GM23338 (cell line): ENCODE measurements around the gene MIF. TPM values are rescaled to one million over a fixed set of nuclear protein-coding genes. Genes with fewer than 3 reads are reported as not detected.

Source experiments
- ATAC-seq: fragments of 200-7000 bp; cut with Tn5 transposase; 3 replicates; pipeline ENCODE4 v1.9.1; 2020
- DNase-seq: peaks from one replicate; pipeline ENCODE4 v3.0.0-alpha.2; 2015; ENCODE audit warnings: low spot score
- H2AFZ ChIP-seq: fragments of 200-600 bp; sonication (generic); 2 replicates; pipeline ENCODE4 v1.8.0; 2016; ENCODE audit warnings: antibody characterized with exemption, mild to moderate bottlenecking, moderate library complexity
- H3F3A ChIP-seq: fragments of 200-600 bp; sonication (generic); replicated peaks from 2 replicates; pipeline ENCODE4 v1.8.0; 2017; ENCODE audit warnings: antibody characterized with exemption, mixed run types, low read depth
- H3K27ac ChIP-seq: fragments of 200-600 bp; sonication (generic); 2 replicates; pipeline ENCODE4 v1.6.1; 2016; ENCODE audit warnings: low read depth
- H3K27me3 ChIP-seq: fragments of 200-600 bp; sonication (generic); 2 replicates; pipeline ENCODE4 v1.8.0; 2016; ENCODE audit warnings: mild to moderate bottlenecking, mixed run types, moderate library complexity; ENCODE audit not compliant: insufficient read depth
- H3K36me3 ChIP-seq: fragments of 200-600 bp; sonication (generic); 2 replicates; pipeline ENCODE4 v1.8.0; 2016; ENCODE audit warnings: mild to moderate bottlenecking; ENCODE audit not compliant: insufficient read depth
- H3K4me1 ChIP-seq: fragments of 200-600 bp; sonication (generic); 2 replicates; pipeline ENCODE4 v1.8.0; 2016; ENCODE audit warnings: mild to moderate bottlenecking, moderate library complexity; ENCODE audit not compliant: insufficient read depth
- H3K4me2 ChIP-seq: fragments of 200-600 bp; sonication (generic); 2 replicates; pipeline ENCODE4 v1.7.1; 2017; ENCODE audit warnings: mixed run types
- H3K4me3 ChIP-seq: fragments of 200-600 bp; sonication (generic); 2 replicates; pipeline ENCODE4 v1.6.1; 2016; ENCODE audit warnings: mixed run types
- H3K79me2 ChIP-seq: fragments of 200-600 bp; sonication (generic); replicated peaks from 2 replicates; pipeline ENCODE4 v1.8.0; 2017; ENCODE audit warnings: mild to moderate bottlenecking; ENCODE audit not compliant: insufficient read depth
- H3K9me2 ChIP-seq: fragments of 200-600 bp; sonication (generic); 2 replicates; pipeline ENCODE4 v1.8.0; 2017; ENCODE audit not compliant: insufficient read depth
- H4K20me1 ChIP-seq: fragments of 200-600 bp; sonication (generic); replicated peaks from 2 replicates; pipeline ENCODE4 v1.8.0; 2017; ENCODE audit warnings: mild to moderate bottlenecking; ENCODE audit not compliant: insufficient read depth
- H3K27ac Mint-ChIP-seq: 2 replicates; pipeline ENCODE4 v1.8.0; 2020; ENCODE audit warnings: inconsistent platforms, mild to moderate bottlenecking, moderate library complexity, mixed read lengths
- H3K27me3 Mint-ChIP-seq: 3 replicates; pipeline ENCODE4 v1.8.0; 2022; ENCODE audit warnings: low read depth, mild to moderate bottlenecking, moderate library complexity, mixed read lengths, inconsistent platforms; ENCODE audit not compliant: insufficient read depth, poor library complexity
- H3K36me3 Mint-ChIP-seq: 3 replicates; pipeline ENCODE4 v1.8.0; 2021; ENCODE audit warnings: low read depth, mild to moderate bottlenecking, inconsistent platforms, moderate library complexity, mixed read lengths
- H3K4me1 Mint-ChIP-seq: 3 replicates; pipeline ENCODE4 v1.8.0; 2020; ENCODE audit warnings: mild to moderate bottlenecking, inconsistent platforms, mixed read lengths
- H3K4me3 Mint-ChIP-seq: 3 replicates; pipeline ENCODE4 v1.8.0; 2021; ENCODE audit warnings: moderate library complexity, mild to moderate bottlenecking, inconsistent platforms, mixed read lengths
- H3K9me3 Mint-ChIP-seq: 3 replicates; pipeline ENCODE4 v1.8.0; 2020; ENCODE audit warnings: moderate library complexity, mild to moderate bottlenecking, inconsistent platforms, mixed read lengths
- CREB1 ChIP-seq: fragments of 250-450 bp; sonication (Bioruptor Pico); IDR thresholded peaks from 2 replicates; pipeline ENCODE4 v1.5.0; 2020; ENCODE audit warnings: low read depth, mild to moderate bottlenecking, moderate library complexity
- ETS1 ChIP-seq: IDR thresholded peaks from 2 replicates; pipeline ENCODE4 v1.6.1; 2016; ENCODE audit warnings: antibody characterized with exemption
- EZH2 ChIP-seq: fragments of 200-600 bp; sonication (generic); IDR thresholded peaks from one replicate; pipeline ENCODE4 v1.8.0; 2017; ENCODE audit warnings: antibody characterized with exemption, mild to moderate bottlenecking, low read depth; ENCODE audit not compliant: unreplicated experiment
- JUNB ChIP-seq: IDR thresholded peaks from one replicate; pipeline ENCODE4 v1.6.1; 2016; ENCODE audit warnings: antibody characterized with exemption; ENCODE audit not compliant: unreplicated experiment
- NANOG ChIP-seq: IDR thresholded peaks from 2 replicates; pipeline ENCODE4 v1.6.1; 2016; ENCODE audit warnings: antibody characterized with exemption, borderline replicate concordance
- POLR2AphosphoS5 ChIP-seq: IDR thresholded peaks from 2 replicates; pipeline ENCODE4 v1.6.1; 2016; ENCODE audit warnings: antibody characterized with exemption, low read depth
- STAT1 ChIP-seq: IDR thresholded peaks from one replicate; pipeline ENCODE4 v1.6.1; 2016; ENCODE audit warnings: antibody characterized with exemption; ENCODE audit not compliant: unreplicated experiment
- ZNF114 ChIP-seq: fragments of 250-450 bp; sonication (Bioruptor Pico); IDR thresholded peaks from 2 replicates; pipeline ENCODE4 v1.5.0; 2020; ENCODE audit warnings: mild to moderate bottlenecking, moderate library complexity
- polyA plus RNA-seq: library from polyadenylated mRNA; unstranded; fragments of >200 nt; fragmentation: Nextera tagmentation; extraction: Ambion mirVana; gene quantifications from 2 replicates; pipeline ENCODE4 v1.2.1, GENCODE V29; 2016
- total RNA-seq: library from RNA; depleted of rRNA; stranded (reverse); fragments of >200 nt; shearing (Covaris generic); gene quantifications from 2 replicates; pipeline ENCODE4 v1.2.3, GENCODE V29; 2014

Gene MIF
- total and polyA plus RNA-seq, 2 experiments from 2014 or later, result 800 to 5,205 TPM

- peaks cover 30% of the 10 kb centered on the region for H3K9me3 Mint-ChIP-seq
- TF ChIP-seq CREB1 (CRISPR knock-in tag) (no peak), STAT1 (no peak)
- no peak overlapping the region for H2AFZ ChIP-seq
- no peaks in the 10 kb centered on the region; the same call in 1 of the 2 replicates for H4K20me1 ChIP-seq
- peaks cover 29% of the 10 kb centered on the region for H3K4me1 Mint-ChIP-seq
- H3K9me2 ChIP-seq, result no peaks in the 10 kb centered on the region
- H3K27ac Mint-ChIP-seq, result no peak overlapping the region
- H3K4me2 ChIP-seq, result no peak overlapping the region
- H3K27me3 Mint-ChIP-seq, result peaks cover 35% of the 10 kb centered on the region
- H3K4me3 ChIP-seq, result no peak overlapping the region
- DNase-seq (no peak), ATAC-seq (no peak)
- peaks cover 6% of the 10 kb centered on the region for H3K36me3 ChIP-seq
- H3K27ac ChIP-seq, result no peak overlapping the region
- H3K27me3 ChIP-seq, result no peaks in the 10 kb centered on the region
- peaks cover 43% of the 10 kb centered on the region for H3K36me3 Mint-ChIP-seq
- peaks cover 12% of the 10 kb centered on the region for H3K79me2 ChIP-seq
- H3K4me3 Mint-ChIP-seq, result no peak overlapping the region
- peaks cover 26% of the 10 kb centered on the region for H3F3A ChIP-seq
- H3K4me1 ChIP-seq, result peaks cover 13% of the 10 kb centered on the region; the same call in 1 of the 2 replicates
These were observed 2.5 kb upstream of the MIF start for GRCh38 chr22:23891726-23892125.

GRCh38 chr22:23892130-23892529, 2.1 kb upstream of the MIF start:
- DNase-seq, result no peak
- H3K4me3 Mint-ChIP-seq, result no peak overlapping the region
- Histone ChIP-seq H3K79me2 (peaks cover 12% of the 10 kb centered on the region), H3F3A (peaks cover 28% of the 10 kb centered on the region), H3K9me2 (no peaks in the 10 kb centered on the region), H3K4me2 (no peak overlapping the region), H3K36me3 (peaks cover 6% of the 10 kb centered on the region), H2AFZ (no peak overlapping the region), H3K4me1 (peaks cover 13% of the 10 kb centered on the region; the same call in 1 of the 2 replicates), H3K4me3 (no peak overlapping the region), H4K20me1 (no peaks in the 10 kb centered on the region; the same call in 1 of the 2 replicates), H3K27ac (no peak overlapping the region), H3K27me3 (no peaks in the 10 kb centered on the region)
- peaks cover 32% of the 10 kb centered on the region for H3K4me1 Mint-ChIP-seq
- ATAC-seq, result no peak
- TF ChIP-seq EZH2, result no peak
- TF ChIP-seq STAT1, result no peak
- no peak for TF ChIP-seq POLR2AphosphoS5
- no peak for TF ChIP-seq NANOG
- no peak for TF ChIP-seq ZNF114 (CRISPR knock-in tag)
- H3K27ac Mint-ChIP-seq, result no peak overlapping the region
- peaks cover 36% of the 10 kb centered on the region for H3K27me3 Mint-ChIP-seq
- H3K9me3 Mint-ChIP-seq, result peaks cover 30% of the 10 kb centered on the region
- peaks cover 47% of the 10 kb centered on the region for H3K36me3 Mint-ChIP-seq

GRCh38 chr22:23892706-23893105, 1.5 kb upstream of the MIF start:
- Histone ChIP-seq H3K27me3 (no peaks in the 10 kb centered on the region), H3F3A (peaks cover 32% of the 10 kb centered on the region), H3K4me3 (no peak overlapping the region), H3K27ac (no peak overlapping the region), H4K20me1 (peaks cover 2% of the 10 kb centered on the region; the same call in 1 of the 2 replicates), H3K4me1 (peaks cover 13% of the 10 kb centered on the region; the same call in 1 of the 2 replicates), H3K4me2 (peak overlapping the region; percentile 99; the same call in 1 of the 2 replicates), H3K9me2 (no peaks in the 10 kb centered on the region), H2AFZ (no peak overlapping the region), H3K79me2 (peaks cover 12% of the 10 kb centered on the region), H3K36me3 (peaks cover 6% of the 10 kb centered on the region)
- peak overlapping the region; percentile 58 for H3K4me3 Mint-ChIP-seq
- peaks cover 53% of the 10 kb centered on the region for H3K36me3 Mint-ChIP-seq
- peaks cover 38% of the 10 kb centered on the region for H3K27me3 Mint-ChIP-seq
- DNase-seq (no peak), ATAC-seq (no peak)
- H3K27ac Mint-ChIP-seq, result no peak overlapping the region
- peaks cover 30% of the 10 kb centered on the region for H3K9me3 Mint-ChIP-seq
- TF ChIP-seq ETS1, result no peak
- no peak for TF ChIP-seq JUNB
- peaks cover 37% of the 10 kb centered on the region for H3K4me1 Mint-ChIP-seq
